ENCODE data around the gene AMACR. TPM values are rescaled to one million over a fixed set of nuclear protein-coding genes. Genes with fewer than 3 reads are reported as not detected.

The AMACR gene
- total RNA-seq, result 1 to 10 TPM; 4.8 to 6.0 TPM

GRCh38 chr5:34007621-34008600 is at the start of gene AMACR:
Gene AMACR (minus strand): TSS chr5:34008050. CDS start chr5:34008019, 31 bp downstream.
- peaks cover 28% of the 10 kb centered on the region for H3K4me1 Mint-ChIP-seq
- H3K27ac Mint-ChIP-seq, result peak within 1 kb of the TSS; percentile 92
- ChIA-PET POLR2A (interaction anchor here (0.7 to 1.1 kb wide), 2 partner anchors 14 to 167 kb away, joined by 3 to 7 read pairs; no protein-coding TSS in a partner anchor), CTCF (interaction anchor here (1.4 kb wide), 1 partner anchor 11 kb away, joined by 4 read pairs; no protein-coding TSS in a partner anchor)
- H3K9me3 Mint-ChIP-seq, result no peaks in the 10 kb centered on the region
- H3K27me3 Mint-ChIP-seq, result no peaks in the 10 kb centered on the region
- peak within 1 kb of the TSS; percentile 84 for H3K4me3 Mint-ChIP-seq
- peaks cover 19% of the 10 kb centered on the region for H3K36me3 Mint-ChIP-seq (ENCODE audit: low read depth)
- peak; percentile 94 for DNase-seq

- no peaks in the 10 kb centered on the region for H3K4me1 Mint-ChIP-seq
- H3K27me3 Mint-ChIP-seq, result no peaks in the 10 kb centered on the region
- no peak overlapping the region for H3K4me3 Mint-ChIP-seq
- peaks cover 2% of the 10 kb centered on the region for H3K36me3 Mint-ChIP-seq (ENCODE audit: low read depth)
- POLR2A ChIA-PET, result no interaction called here
- H3K27ac Mint-ChIP-seq, result no peak overlapping the region
- no peak for DNase-seq
- CTCF ChIA-PET, result no interaction called here
- H3K9me3 Mint-ChIP-seq, result no peaks in the 10 kb centered on the region
These were observed 49.7 kb upstream of the AMACR start for GRCh38 chr5:34057569-34057968.

GRCh38 chr5:34057118-34057517 is 49.3 kb upstream of the AMACR start:
- H3K4me1 Mint-ChIP-seq, result no peaks in the 10 kb centered on the region
- CTCF ChIA-PET, result no interaction called here
- H3K4me3 Mint-ChIP-seq, result no peak overlapping the region
- no peaks in the 10 kb centered on the region for H3K36me3 Mint-ChIP-seq (ENCODE audit: low read depth)
- H3K27me3 Mint-ChIP-seq, result no peaks in the 10 kb centered on the region
- H3K27ac Mint-ChIP-seq, result no peak overlapping the region
- POLR2A ChIA-PET, result no interaction called here
- no peaks in the 10 kb centered on the region for H3K9me3 Mint-ChIP-seq
- DNase-seq, result no peak

- no peaks in the 10 kb centered on the region for H3K4me1 Mint-ChIP-seq
- DNase-seq, result no peak
- CTCF ChIA-PET, result no interaction called here
- H3K36me3 Mint-ChIP-seq (ENCODE audit: low read depth), result peaks cover 7% of the 10 kb centered on the region
- H3K4me3 Mint-ChIP-seq, result no peak overlapping the region
- no peaks in the 10 kb centered on the region for H3K27me3 Mint-ChIP-seq
- no peak overlapping the region for H3K27ac Mint-ChIP-seq
- POLR2A ChIA-PET, result no interaction called here
- H3K9me3 Mint-ChIP-seq, result no peaks in the 10 kb centered on the region
These were observed 47.8 kb upstream of the AMACR start for GRCh38 chr5:34055667-34056066.

GRCh38 chr5:34054400-34054729 is 46.5 kb upstream of the AMACR start:
- Mint-ChIP-seq H3K9me3 (no peaks in the 10 kb centered on the region), H3K4me3 (no peak overlapping the region), H3K36me3 (ENCODE audit: low read depth) (peaks cover 12% of the 10 kb centered on the region), H3K27ac (no peak overlapping the region), H3K27me3 (no peaks in the 10 kb centered on the region), H3K4me1 (no peaks in the 10 kb centered on the region)
- CTCF ChIA-PET, result no interaction called here
- DNase-seq, result no peak
- POLR2A ChIA-PET, result no interaction called here

- Mint-ChIP-seq H3K27me3 (no peaks in the 10 kb centered on the region), H3K4me1 (no peaks in the 10 kb centered on the region), H3K4me3 (no peak overlapping the region), H3K9me3 (no peaks in the 10 kb centered on the region), H3K36me3 (ENCODE audit: low read depth) (peaks cover 12% of the 10 kb centered on the region), H3K27ac (no peak overlapping the region)
- no peak for DNase-seq
- ChIA-PET POLR2A (no interaction called here), CTCF (no interaction called here)
These were observed 45.9 kb upstream of the AMACR start for GRCh38 chr5:34053571-34054399.

- no peaks in the 10 kb centered on the region for H3K4me1 Mint-ChIP-seq
- CTCF ChIA-PET, result no interaction called here
These were observed 45.3 kb upstream of the AMACR start for GRCh38 chr5:34053133-34053532.

GRCh38 chr5:34051374-34051980 is 43.6 kb upstream of the AMACR start:
- ChIA-PET POLR2A (no interaction called here), CTCF (no interaction called here)

More at GRCh38 chr5:34053133-34053532, 45.3 kb upstream of the AMACR start:
- H3K9me3 Mint-ChIP-seq, result no peaks in the 10 kb centered on the region
- H3K36me3 Mint-ChIP-seq (ENCODE audit: low read depth), result peaks cover 12% of the 10 kb centered on the region
- no peak overlapping the region for H3K4me3 Mint-ChIP-seq
- no peak for DNase-seq
- no peak overlapping the region for H3K27ac Mint-ChIP-seq
- POLR2A ChIA-PET, result no interaction called here
- no peaks in the 10 kb centered on the region for H3K27me3 Mint-ChIP-seq

GRCh38 chr5:34047774-34048572 is 40.1 kb upstream of the AMACR start:
- no peak for DNase-seq
- Mint-ChIP-seq H3K27me3 (no peaks in the 10 kb centered on the region), H3K36me3 (ENCODE audit: low read depth) (peaks cover 15% of the 10 kb centered on the region), H3K4me1 (no peaks in the 10 kb centered on the region), H3K27ac (no peak overlapping the region), H3K4me3 (no peak overlapping the region), H3K9me3 (no peaks in the 10 kb centered on the region)
- CTCF ChIA-PET, result interaction anchor here (1.0 to 2.2 kb wide), 4 partner anchors 11 to 42 kb away, joined by 3 to 6 read pairs (median 4); no protein-coding TSS in a partner anchor
- POLR2A ChIA-PET, result no interaction called here

More at GRCh38 chr5:34051374-34051980, 43.6 kb upstream of the AMACR start:
- peaks cover 15% of the 10 kb centered on the region for H3K36me3 Mint-ChIP-seq (ENCODE audit: low read depth)
- H3K27ac Mint-ChIP-seq, result no peak overlapping the region
- H3K4me1 Mint-ChIP-seq, result no peaks in the 10 kb centered on the region
- H3K4me3 Mint-ChIP-seq, result no peak overlapping the region
- no peak for DNase-seq
- H3K9me3 Mint-ChIP-seq, result no peaks in the 10 kb centered on the region
- H3K27me3 Mint-ChIP-seq, result no peaks in the 10 kb centered on the region

- no peak overlapping the region for H3K4me3 Mint-ChIP-seq
- no peak overlapping the region for H3K27ac Mint-ChIP-seq
- H3K9me3 Mint-ChIP-seq, result no peaks in the 10 kb centered on the region
- CTCF ChIA-PET, result interaction anchor here (2.2 kb wide), 1 partner anchor 10 kb away, joined by 6 read pairs; no protein-coding TSS in a partner anchor
- POLR2A ChIA-PET, result no interaction called here
- DNase-seq, result no peak
- H3K4me1 Mint-ChIP-seq, result no peaks in the 10 kb centered on the region
- H3K27me3 Mint-ChIP-seq, result no peaks in the 10 kb centered on the region
- peaks cover 15% of the 10 kb centered on the region for H3K36me3 Mint-ChIP-seq (ENCODE audit: low read depth)
These were observed 39.3 kb upstream of the AMACR start for GRCh38 chr5:34047143-34047542.

- H3K4me3 Mint-ChIP-seq, result no peak overlapping the region
- no peaks in the 10 kb centered on the region for H3K27me3 Mint-ChIP-seq
- H3K36me3 Mint-ChIP-seq (ENCODE audit: low read depth), result peaks cover 12% of the 10 kb centered on the region
- DNase-seq, result no peak
- no peaks in the 10 kb centered on the region for H3K9me3 Mint-ChIP-seq
- ChIA-PET POLR2A (no interaction called here), CTCF (no interaction called here)
- no peaks in the 10 kb centered on the region for H3K4me1 Mint-ChIP-seq
- no peak overlapping the region for H3K27ac Mint-ChIP-seq
These were observed 38.1 kb upstream of the AMACR start for GRCh38 chr5:34045996-34046395.

- DNase-seq, result no peak
- H3K27me3 Mint-ChIP-seq, result no peaks in the 10 kb centered on the region
- no peaks in the 10 kb centered on the region for H3K9me3 Mint-ChIP-seq
- CTCF ChIA-PET, result no interaction called here
- no peak overlapping the region for H3K27ac Mint-ChIP-seq
- H3K36me3 Mint-ChIP-seq (ENCODE audit: low read depth), result peaks cover 3% of the 10 kb centered on the region
- POLR2A ChIA-PET, result no interaction called here
- H3K4me1 Mint-ChIP-seq, result no peaks in the 10 kb centered on the region
- no peak overlapping the region for H3K4me3 Mint-ChIP-seq
These were observed 37.2 kb upstream of the AMACR start for GRCh38 chr5:34045023-34045422.
